GM18517 (cell line): Measurements from ENCODE around the gene MAS1.

Experiments used
- ATAC-seq: cut with Tn5 transposase; IDR thresholded peaks from one replicate; pipeline ENCODE4 v1.9.1; 2021; ENCODE audit warnings: mild to moderate bottlenecking, moderate library complexity; ENCODE audit not compliant: unreplicated experiment

The MAS1 gene

GRCh38 chr6:159879856-159880255 is 10.9 kb upstream of the MAS1 start:
- ATAC-seq = no peak

- ATAC-seq = no peak
These were observed 10.3 kb upstream of the MAS1 start for GRCh38 chr6:159880412-159880975.

GRCh38 chr6:159884720-159885119 is 6.1 kb upstream of the MAS1 start:
- ATAC-seq = no peak

- ATAC-seq = no peak
These were observed 4.5 kb upstream of the MAS1 start for GRCh38 chr6:159886270-159886669.

GRCh38 chr6:159887146-159887545 is 3.6 kb upstream of the MAS1 start:
- ATAC-seq = no peak

- no peak for ATAC-seq
These were observed 3.0 kb upstream of the MAS1 start for GRCh38 chr6:159887761-159888160.

GRCh38 chr6:159890201-159890600 is 587 bp upstream of the MAS1 start:
- no peak for ATAC-seq

GRCh38 chr6:159892053-159892452 is 1.3 kb downstream of the MAS1 start:
- no peak for ATAC-seq

GRCh38 chr6:159893064-159893463 is 2.3 kb downstream of the MAS1 start:
- ATAC-seq = no peak

GRCh38 chr6:159894991-159895390 is 4.2 kb downstream of the MAS1 start:
- no peak for ATAC-seq

- ATAC-seq = no peak
These were observed 6.8 kb downstream of the MAS1 start for GRCh38 chr6:159897603-159898002.

- no peak for ATAC-seq
These were observed 7.7 kb downstream of the MAS1 start for GRCh38 chr6:159898519-159898918.

GRCh38 chr6:159899994-159900745 is 9.4 kb downstream of the MAS1 start:
- no peak for ATAC-seq

- ATAC-seq = no peak
These were observed 11.8 kb downstream of the MAS1 start for GRCh38 chr6:159902620-159903019.

GRCh38 chr6:159904497-159904911 is 13.7 kb downstream of the MAS1 start:
- no peak for ATAC-seq

- no peak for ATAC-seq
These were observed 15.6 kb downstream of the MAS1 start for GRCh38 chr6:159906400-159906799.

- ATAC-seq = no peak
These were observed 17.7 kb downstream of the MAS1 start for GRCh38 chr6:159908535-159908934.

GRCh38 chr6:159908979-159909378 is 18.2 kb downstream of the MAS1 start:
- no peak for ATAC-seq

GRCh38 chr6:159910342-159910741 is 19.6 kb downstream of the MAS1 start:
- ATAC-seq = no peak

GRCh38 chr6:159913375-159913774 is 22.6 kb downstream of the MAS1 start:
- ATAC-seq = no peak

- ATAC-seq = no peak
These were observed 23.2 kb downstream of the MAS1 start for GRCh38 chr6:159913862-159914564.

GRCh38 chr6:159914565-159914923 is 23.8 kb downstream of the MAS1 start:
- ATAC-seq = no peak
